Smooth muscle cell of bladder (primary cell): Measurements from ENCODE around the gene C1S. TPM values are rescaled to one million over a fixed set of nuclear protein-coding genes. Genes with fewer than 3 reads are reported as not detected.

Experiments
- total RNA-seq: library from RNA; depleted of rRNA; stranded (reverse); fragments of >200 nt; gene quantifications from 2 replicates; pipeline ENCODE4 v1.2.3, GENCODE V29; 2014

C1S gene
- total RNA-seq, result 545 and 658 TPM in 2 replicates

GRCh38 chr12:7060353-7060954 lies at the start of gene C1S:
TSS of gene C1S (plus strand) at chr12:7060718. CDS start at chr12:7061913, 1,195 bp downstream.

GRCh38 chr12:7018350-7019042 lies 42.0 kb upstream of the C1S start, which contains the start of gene LPCAT3:
TSS of gene LPCAT3 (minus strand) at chr12:7018476. CDS start at chr12:7018424, 52 bp downstream.

GRCh38 chr12:7092229-7092985 lies 31.9 kb downstream of the C1S start, which contains the start of gene C1R:
TSS of gene C1R (minus strand) at chr12:7092445. CDS start at chr12:7092388, 57 bp downstream.

GRCh38 chr12:7108796-7109571 lies 48.5 kb downstream of the C1S start, which contains the start of gene C1RL:
TSS of gene C1RL (minus strand) at chr12:7109214. CDS start at chr12:7109180, 34 bp downstream.

Other genes with a start within 250 kb of the C1S start
- gene GPR162, start 238.9 kb upstream of the C1S start, total RNA-seq, result 2.8 and 3.0 TPM in 2 replicates
- 78.9 and 105 TPM in 2 replicates for gene P3H3, start 232.3 kb upstream of the C1S start, total RNA-seq
- 0.92 and 1.3 TPM in 2 replicates for gene GNB3, start 219.8 kb upstream of the C1S start, total RNA-seq
- 2.0 and 2.1 TPM in 2 replicates for gene CDCA3, start 209.4 kb upstream of the C1S start, total RNA-seq
- 71.1 and 76.5 TPM in 2 replicates for gene USP5, start 208.6 kb upstream of the C1S start, total RNA-seq
- 1,608 and 1,630 TPM in 2 replicates for gene TPI1, start 193.2 kb upstream of the C1S start, total RNA-seq
- 6.5 and 6.7 TPM in 2 replicates for gene SPSB2, start 187.4 kb upstream of the C1S start, total RNA-seq
- 9.5 and 14.1 TPM in 2 replicates for gene LRRC23, start 155.9 kb upstream of the C1S start, total RNA-seq
- 11.7 and 44.1 TPM in 2 replicates for gene ENO2, start 146.1 kb upstream of the C1S start, total RNA-seq
- gene ATN1, start 132.8 kb upstream of the C1S start, total RNA-seq, result 5.0 and 7.5 TPM in 2 replicates
- not detected in 2 replicates for gene RNU7-1, start 116.9 kb upstream of the C1S start, total RNA-seq
- gene C12orf57, start 116.7 kb upstream of the C1S start, total RNA-seq, result 170 and 215 TPM in 2 replicates
- gene PTPN6, start 109.4 kb upstream of the C1S start, total RNA-seq, result under 0.01 and 0.09 TPM in 2 replicates
- gene PHB2, start 90.1 kb upstream of the C1S start, total RNA-seq, result 147 and 183 TPM in 2 replicates
- 32.4 and 39.4 TPM in 2 replicates for gene EMG1, start 89.8 kb upstream of the C1S start, total RNA-seq
- 13.8 and 17.2 TPM in 2 replicates for gene LPCAT3, start 42.2 kb upstream of the C1S start, total RNA-seq
- gene C1R, start 31.7 kb downstream of the C1S start, total RNA-seq, result 197 and 242 TPM in 2 replicates
- gene C1RL, start 48.5 kb downstream of the C1S start, total RNA-seq, result 41.5 and 51.9 TPM in 2 replicates
- not detected in 2 replicates for gene RBP5, start 68.2 kb downstream of the C1S start, total RNA-seq
- 11.5 and 13.7 TPM in 2 replicates for gene CLSTN3, start 69.7 kb downstream of the C1S start, total RNA-seq
- 29.7 and 32.4 TPM in 2 replicates for gene PEX5, start 129.0 kb downstream of the C1S start, total RNA-seq
- not detected in 2 replicates for gene ACSM4, start 243.4 kb downstream of the C1S start, total RNA-seq